ENCODE measurements around the gene PGC. TPM values are rescaled to one million over a fixed set of nuclear protein-coding genes. Genes with fewer than 3 reads are reported as not detected.

PGC gene
- total and polyA plus RNA-seq, 9 of the 15 experiments (the other 6 are each of a cell fraction or from before 2014, with no cell fraction given): 0.17 to 0.40 TPM; not detected in 7

DNA sequence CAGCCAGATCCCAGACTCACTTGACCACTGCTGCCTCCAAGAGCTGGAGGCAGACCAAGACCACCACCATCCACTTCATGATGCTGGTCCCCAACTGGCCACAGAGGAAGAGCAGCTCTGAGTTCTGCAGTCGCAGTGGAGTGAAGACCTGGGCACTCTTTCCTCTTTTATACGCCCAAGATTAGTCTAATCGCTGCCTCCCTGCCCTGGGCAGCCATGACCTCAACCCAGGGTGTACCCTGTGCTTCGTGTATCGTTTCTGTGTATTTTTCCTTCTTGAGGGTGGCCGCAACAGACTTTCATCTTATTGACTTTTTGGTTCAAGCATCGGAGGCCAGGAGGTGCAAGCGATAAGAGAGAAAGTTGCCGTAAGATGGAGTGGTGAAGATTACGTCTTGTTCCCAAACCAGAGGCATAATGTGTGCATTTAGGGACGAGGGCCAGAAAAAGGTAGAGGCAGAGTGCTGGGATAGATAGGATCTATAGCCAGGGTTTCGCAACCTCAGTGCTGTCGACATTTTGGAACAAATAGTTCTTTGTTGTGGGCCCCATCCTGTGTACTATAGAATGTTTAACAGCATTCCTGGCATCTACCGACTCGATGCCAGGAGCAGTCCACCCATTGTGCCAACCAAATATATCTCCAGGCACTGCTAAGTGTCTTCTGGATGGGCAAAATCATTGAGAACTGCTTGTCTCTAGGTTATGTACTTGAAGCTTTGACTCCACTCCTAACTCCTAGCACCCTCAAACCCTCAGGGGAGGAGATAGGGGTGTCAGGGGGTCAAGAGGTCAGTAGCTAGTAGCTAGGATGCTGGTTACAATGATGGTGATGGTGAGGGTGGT is at the start of gene PGC (continued):
- TF ChIP-seq, protein P1, sequence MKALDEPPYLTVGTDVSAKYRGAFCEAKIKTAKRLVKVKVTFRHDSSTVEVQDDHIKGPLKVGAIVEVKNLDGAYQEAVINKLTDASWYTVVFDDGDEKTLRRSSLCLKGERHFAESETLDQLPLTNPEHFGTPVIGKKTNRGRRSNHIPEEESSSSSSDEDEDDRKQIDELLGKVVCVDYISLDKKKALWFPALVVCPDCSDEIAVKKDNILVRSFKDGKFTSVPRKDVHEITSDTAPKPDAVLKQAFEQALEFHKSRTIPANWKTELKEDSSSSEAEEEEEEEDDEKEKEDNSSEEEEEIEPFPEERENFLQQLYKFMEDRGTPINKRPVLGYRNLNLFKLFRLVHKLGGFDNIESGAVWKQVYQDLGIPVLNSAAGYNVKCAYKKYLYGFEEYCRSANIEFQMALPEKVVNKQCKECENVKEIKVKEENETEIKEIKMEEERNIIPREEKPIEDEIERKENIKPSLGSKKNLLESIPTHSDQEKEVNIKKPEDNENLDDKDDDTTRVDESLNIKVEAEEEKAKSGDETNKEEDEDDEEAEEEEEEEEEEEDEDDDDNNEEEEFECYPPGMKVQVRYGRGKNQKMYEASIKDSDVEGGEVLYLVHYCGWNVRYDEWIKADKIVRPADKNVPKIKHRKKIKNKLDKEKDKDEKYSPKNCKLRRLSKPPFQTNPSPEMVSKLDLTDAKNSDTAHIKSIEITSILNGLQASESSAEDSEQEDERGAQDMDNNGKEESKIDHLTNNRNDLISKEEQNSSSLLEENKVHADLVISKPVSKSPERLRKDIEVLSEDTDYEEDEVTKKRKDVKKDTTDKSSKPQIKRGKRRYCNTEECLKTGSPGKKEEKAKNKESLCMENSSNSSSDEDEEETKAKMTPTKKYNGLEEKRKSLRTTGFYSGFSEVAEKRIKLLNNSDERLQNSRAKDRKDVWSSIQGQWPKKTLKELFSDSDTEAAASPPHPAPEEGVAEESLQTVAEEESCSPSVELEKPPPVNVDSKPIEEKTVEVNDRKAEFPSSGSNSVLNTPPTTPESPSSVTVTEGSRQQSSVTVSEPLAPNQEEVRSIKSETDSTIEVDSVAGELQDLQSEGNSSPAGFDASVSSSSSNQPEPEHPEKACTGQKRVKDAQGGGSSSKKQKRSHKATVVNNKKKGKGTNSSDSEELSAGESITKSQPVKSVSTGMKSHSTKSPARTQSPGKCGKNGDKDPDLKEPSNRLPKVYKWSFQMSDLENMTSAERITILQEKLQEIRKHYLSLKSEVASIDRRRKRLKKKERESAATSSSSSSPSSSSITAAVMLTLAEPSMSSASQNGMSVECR (CRISPR knock-in tag; IDR thresholded peaks at IDR 0.05): no peak
- TF ChIP-seq, protein P2, sequence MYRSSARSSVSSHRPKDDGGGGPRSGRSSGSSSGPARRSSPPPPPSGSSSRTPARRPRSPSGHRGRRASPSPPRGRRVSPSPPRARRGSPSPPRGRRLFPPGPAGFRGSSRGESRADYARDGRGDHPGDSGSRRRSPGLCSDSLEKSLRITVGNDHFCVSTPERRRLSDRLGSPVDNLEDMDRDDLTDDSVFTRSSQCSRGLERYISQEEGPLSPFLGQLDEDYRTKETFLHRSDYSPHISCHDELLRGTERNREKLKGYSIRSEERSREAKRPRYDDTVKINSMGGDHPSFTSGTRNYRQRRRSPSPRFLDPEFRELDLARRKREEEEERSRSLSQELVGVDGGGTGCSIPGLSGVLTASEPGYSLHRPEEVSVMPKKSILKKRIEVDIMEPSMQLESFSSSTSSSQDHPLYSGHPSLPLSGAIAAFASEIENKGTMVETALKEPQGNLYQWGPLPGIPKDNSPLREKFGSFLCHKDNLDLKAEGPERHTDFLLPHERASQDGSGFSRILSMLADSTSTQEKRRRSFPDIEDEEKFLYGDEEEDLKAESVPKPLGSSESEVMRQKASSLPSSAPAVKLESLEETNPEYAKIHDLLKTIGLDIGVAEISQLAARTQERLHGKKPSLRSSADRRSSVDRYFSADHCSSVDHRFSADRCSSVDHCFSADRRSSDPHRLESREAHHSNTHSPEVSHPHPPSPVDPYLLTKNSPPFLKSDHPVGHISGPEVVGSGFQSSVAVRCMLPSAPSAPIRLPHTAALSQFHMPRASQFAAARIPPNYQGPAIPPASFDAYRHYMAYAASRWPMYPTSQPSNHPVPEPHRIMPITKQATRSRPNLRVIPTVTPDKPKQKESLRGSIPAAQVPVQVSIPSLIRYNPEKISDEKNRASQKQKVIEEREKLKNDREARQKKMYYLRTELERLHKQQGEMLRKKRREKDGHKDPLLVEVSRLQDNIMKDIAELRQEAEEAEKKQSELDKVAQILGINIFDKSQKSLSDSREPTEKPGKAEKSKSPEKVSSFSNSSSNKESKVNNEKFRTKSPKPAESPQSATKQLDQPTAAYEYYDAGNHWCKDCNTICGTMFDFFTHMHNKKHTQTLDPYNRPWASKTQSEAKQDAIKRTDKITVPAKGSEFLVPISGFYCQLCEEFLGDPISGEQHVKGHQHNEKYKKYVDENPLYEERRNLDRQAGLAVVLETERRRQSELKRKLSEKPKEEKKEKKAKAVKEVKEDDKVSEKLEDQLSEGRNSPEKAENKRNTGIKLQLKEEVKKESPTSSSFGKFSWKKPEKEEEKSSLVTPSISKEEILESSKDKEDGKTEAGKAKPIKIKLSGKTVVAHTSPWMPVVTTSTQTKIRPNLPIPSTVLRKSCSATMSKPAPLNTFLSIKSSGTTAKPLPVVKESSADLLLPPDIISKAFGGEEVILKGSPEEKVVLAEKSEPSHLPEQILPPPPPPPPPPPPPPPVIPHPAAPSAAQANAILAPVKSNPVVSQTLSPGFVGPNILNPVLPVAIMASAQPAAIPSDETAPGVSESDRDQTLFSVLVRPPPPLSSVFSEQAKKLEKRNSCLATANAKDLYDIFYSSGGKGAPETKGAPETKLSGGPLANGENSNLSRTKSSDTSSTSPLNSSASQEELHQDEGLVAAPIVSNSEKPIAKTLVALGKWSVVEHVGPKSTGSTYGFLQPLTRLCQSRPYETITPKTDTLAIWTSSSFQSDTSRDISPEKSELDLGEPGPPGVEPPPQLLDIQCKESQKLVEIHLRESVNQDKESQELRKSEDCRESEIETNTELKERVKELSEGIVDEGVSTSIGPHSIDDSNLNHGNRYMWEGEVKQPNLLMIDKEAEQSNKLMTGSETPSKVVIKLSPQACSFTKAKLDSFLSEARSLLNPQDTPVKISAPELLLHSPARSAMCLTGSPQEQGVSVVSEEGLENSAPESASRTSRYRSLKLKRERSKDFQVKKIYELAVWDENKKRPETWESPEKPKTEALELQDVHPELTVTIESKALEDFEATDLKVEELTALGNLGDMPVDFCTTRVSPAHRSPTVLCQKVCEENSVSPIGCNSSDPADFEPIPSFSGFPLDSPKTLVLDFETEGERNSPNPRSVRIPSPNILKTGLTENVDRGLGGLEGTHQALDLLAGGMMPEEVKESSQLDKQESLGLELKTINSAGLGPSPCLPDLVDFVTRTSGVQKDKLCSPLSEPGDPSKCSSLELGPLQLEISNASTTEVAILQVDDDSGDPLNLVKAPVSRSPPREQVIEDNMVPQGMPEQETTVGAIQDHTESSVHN (IDR thresholded peaks at IDR 0.05; ENCODE audit: borderline replicate concordance in 1 of 2, low read depth in 1 of 2): no peak
- TF ChIP-seq ESRRA (IDR thresholded peaks at IDR 0.05; ENCODE audit: borderline replicate concordance, low read depth): no peak; the same call in 1 of the 2 replicates
- no peak for TF ChIP-seq RUNX1 (IDR thresholded peaks at IDR 0.05; ENCODE audit: low read depth)
- TF ChIP-seq, protein P3, sequence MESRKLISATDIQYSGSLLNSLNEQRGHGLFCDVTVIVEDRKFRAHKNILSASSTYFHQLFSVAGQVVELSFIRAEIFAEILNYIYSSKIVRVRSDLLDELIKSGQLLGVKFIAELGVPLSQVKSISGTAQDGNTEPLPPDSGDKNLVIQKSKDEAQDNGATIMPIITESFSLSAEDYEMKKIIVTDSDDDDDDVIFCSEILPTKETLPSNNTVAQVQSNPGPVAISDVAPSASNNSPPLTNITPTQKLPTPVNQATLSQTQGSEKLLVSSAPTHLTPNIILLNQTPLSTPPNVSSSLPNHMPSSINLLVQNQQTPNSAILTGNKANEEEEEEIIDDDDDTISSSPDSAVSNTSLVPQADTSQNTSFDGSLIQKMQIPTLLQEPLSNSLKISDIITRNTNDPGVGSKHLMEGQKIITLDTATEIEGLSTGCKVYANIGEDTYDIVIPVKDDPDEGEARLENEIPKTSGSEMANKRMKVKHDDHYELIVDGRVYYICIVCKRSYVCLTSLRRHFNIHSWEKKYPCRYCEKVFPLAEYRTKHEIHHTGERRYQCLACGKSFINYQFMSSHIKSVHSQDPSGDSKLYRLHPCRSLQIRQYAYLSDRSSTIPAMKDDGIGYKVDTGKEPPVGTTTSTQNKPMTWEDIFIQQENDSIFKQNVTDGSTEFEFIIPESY (CRISPR knock-in tag; IDR thresholded peaks at IDR 0.05): no peak
- TF ChIP-seq, protein P4, sequence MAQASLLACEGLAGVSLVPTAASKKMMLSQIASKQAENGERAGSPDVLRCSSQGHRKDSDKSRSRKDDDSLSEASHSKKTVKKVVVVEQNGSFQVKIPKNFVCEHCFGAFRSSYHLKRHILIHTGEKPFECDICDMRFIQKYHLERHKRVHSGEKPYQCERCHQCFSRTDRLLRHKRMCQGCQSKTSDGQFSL (CRISPR knock-in tag; IDR thresholded peaks at IDR 0.05): no peak
- TF ChIP-seq, protein P4 (tag; IDR thresholded peaks at IDR 0.05): no peak
- TF ChIP-seq HMG20B (CRISPR knock-in tag; IDR thresholded peaks at IDR 0.05): no peak
- TF ChIP-seq FOXK1 (CRISPR knock-in tag; IDR thresholded peaks at IDR 0.05; ENCODE audit: borderline replicate concordance): no peak
